Right lobe of liver (tissue), 6 donors: ENCODE measurements around the gene SH3GL2. TPM values are rescaled to one million over a fixed set of nuclear protein-coding genes. Genes with fewer than 3 reads are reported as not detected.

Experiments
- ATAC-seq, 4 donors: fragments of 200-7000 bp; cut with Tn5 transposase; one replicate each; pipeline ENCODE4 v1.9.1; 2020; ENCODE audit warnings: mild to moderate bottlenecking in 4 of 4, moderate library complexity in 4 of 4
- DNase-seq, 3 donors: peaks; one replicate each; pipeline ENCODE4 v3.0.0-alpha.2; 2020
- H3K27ac ChIP-seq, 3 donors: fragments of 200-600 bp; one replicate each; pipeline ENCODE4 v1.8.0; 2022
- H3K27me3 ChIP-seq, 2 donors: fragments of 200-600 bp; one replicate each; pipeline ENCODE4 v1.8.0; 2022
- H3K36me3 ChIP-seq, 4 donors: fragments of 200-600 bp; sonication (generic) in 1 of 4; one replicate each; pipeline versions ENCODE4 v1.5.1 to v1.8.0; 2017 to 2022; ENCODE audit warnings: control low read depth in 1 of 4
- H3K4me1 ChIP-seq, 4 donors: fragments of 200-600 bp; sonication (generic) in 1 of 4; one replicate each; pipeline versions ENCODE4 v1.5.1 to v1.8.0; 2017 to 2022; ENCODE audit warnings: control low read depth in 1 of 4
- H3K4me3 ChIP-seq, 3 donors: fragments of 200-600 bp; one replicate each; pipeline ENCODE4 v1.8.0; 2022
- H3K9me3 ChIP-seq, 4 donors: fragments of 200-600 bp; sonication (generic) in 1 of 4; one replicate each; pipeline versions ENCODE4 v1.5.1 to v1.8.0; 2017 to 2022; ENCODE audit warnings: control low read depth in 1 of 4
- POLR2A ChIP-seq: fragments of 450-650 bp; IDR thresholded peaks from one replicate; pipeline ENCODE4 v1.6.1; 2017; ENCODE audit warnings: antibody characterized with exemption, mild to moderate bottlenecking
- WGBS: methylation state at CpG from one replicate; pipeline ENCODE4 v1.1.6; 2018; ENCODE audit warnings: low coverage, low lambda C conversion rate; ENCODE audit not compliant: insufficient coverage; ENCODE audit errors: missing lambda C conversion rate; 5-methylcytosine and 5-hydroxymethylcytosine counted together
- intact Hi-C, 2 donors: fragments of 100-400 bp; cut with DNase I; formaldehyde crosslinking; loops; one replicate each; pipeline versions ENCODE4 v1.11.2 to v1.14.1; 2022
- total RNA-seq, 6 experiments: library from RNA; depleted of rRNA in 2 of 6; stranded (reverse); fragments of >200 nt in 2 of 6; fragmentation: NEBNext Ultra II Directional in 3 of 6; extraction: Animal tissue kit (Norgen Biotek cat#: 25700) in 3 of 6; gene quantifications; one replicate each; pipeline versions ENCODE4 v1.1.0 to v1.2.4, GENCODE V29; 2016 to 2023
- TF ChIP-seq, protein P1 (sequence below), 4 donors: fragments of 200-600 bp in 3 of 4; fragments of 450-650 bp in 1 of 4; IDR thresholded peaks; one replicate each; pipeline versions ENCODE4 v1.5.1 to v1.8.0; 2016 to 2022; ENCODE audit warnings: antibody characterized with exemption in 4 of 4, mild to moderate bottlenecking in 2 of 4
- donor health status: DM: no; HTN: yes; CAD: no.
- donor health status: DM: no; HTN: no; CAD: no.
- donor health status: DM: no; HTN: no; CAD: no.
- donor health status: DM: no; HTN: yes; CAD: no.
- donor health status: DM: no; HTN: yes; CAD: no.

The SH3GL2 gene
- total RNA-seq, 6 experiments from 2014 or later: 0.07 to 0.09 TPM; not detected in 4

DNA sequence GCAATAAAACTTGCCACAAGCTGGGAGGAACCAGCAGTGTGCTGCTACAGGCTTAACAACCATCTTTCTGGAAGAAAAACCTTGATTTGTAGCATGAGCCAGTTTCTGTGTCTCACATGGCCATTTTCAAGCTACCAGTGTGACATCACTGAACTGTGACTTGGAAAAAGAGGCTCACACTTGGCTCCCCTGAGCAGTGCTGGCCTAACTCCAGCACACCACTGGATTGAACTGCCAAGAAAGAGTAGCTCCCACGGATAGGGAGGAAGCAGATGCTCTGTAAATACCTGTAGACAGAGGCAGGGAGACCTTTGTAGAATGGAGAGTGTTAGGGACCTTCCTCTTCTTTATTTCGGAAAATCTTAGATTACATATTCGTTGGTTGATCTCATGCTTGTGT lies 197.9 kb downstream of the SH3GL2 start:
- ATAC-seq (no peak), DNase-seq (no peak)
- no peak overlapping the region for H3K4me3 ChIP-seq
- no peaks in the 10 kb centered on the region for H3K9me3 ChIP-seq
- intact Hi-C loops: no loop called here
- no peaks in the 10 kb centered on the region for H3K4me1 ChIP-seq
- no peaks in the 10 kb centered on the region for H3K36me3 ChIP-seq
- TF ChIP-seq POLR2A: no peak
- TF ChIP-seq, protein P1, sequence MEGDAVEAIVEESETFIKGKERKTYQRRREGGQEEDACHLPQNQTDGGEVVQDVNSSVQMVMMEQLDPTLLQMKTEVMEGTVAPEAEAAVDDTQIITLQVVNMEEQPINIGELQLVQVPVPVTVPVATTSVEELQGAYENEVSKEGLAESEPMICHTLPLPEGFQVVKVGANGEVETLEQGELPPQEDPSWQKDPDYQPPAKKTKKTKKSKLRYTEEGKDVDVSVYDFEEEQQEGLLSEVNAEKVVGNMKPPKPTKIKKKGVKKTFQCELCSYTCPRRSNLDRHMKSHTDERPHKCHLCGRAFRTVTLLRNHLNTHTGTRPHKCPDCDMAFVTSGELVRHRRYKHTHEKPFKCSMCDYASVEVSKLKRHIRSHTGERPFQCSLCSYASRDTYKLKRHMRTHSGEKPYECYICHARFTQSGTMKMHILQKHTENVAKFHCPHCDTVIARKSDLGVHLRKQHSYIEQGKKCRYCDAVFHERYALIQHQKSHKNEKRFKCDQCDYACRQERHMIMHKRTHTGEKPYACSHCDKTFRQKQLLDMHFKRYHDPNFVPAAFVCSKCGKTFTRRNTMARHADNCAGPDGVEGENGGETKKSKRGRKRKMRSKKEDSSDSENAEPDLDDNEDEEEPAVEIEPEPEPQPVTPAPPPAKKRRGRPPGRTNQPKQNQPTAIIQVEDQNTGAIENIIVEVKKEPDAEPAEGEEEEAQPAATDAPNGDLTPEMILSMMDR (IDR thresholded peaks at IDR 0.05): no peak
- H3K27me3 ChIP-seq: no peaks in the 10 kb centered on the region
- H3K27ac ChIP-seq: no peak overlapping the region
- WGBS: 22% methylated on average over 3 of the region's 3 CpGs

GRCh38 chr9:17777465-17777864 lies 198.6 kb downstream of the SH3GL2 start:
- H3K9me3 ChIP-seq: no peaks in the 10 kb centered on the region
- DNase-seq (no peak), ATAC-seq (no peak)
- H3K27me3 ChIP-seq: no peaks in the 10 kb centered on the region
- no peak overlapping the region for H3K27ac ChIP-seq
- intact Hi-C loops: no loop called here
- H3K36me3 ChIP-seq: no peaks in the 10 kb centered on the region
- WGBS: 73% methylated on average over 3 of the region's 3 CpGs
- no peak for TF ChIP-seq POLR2A
- TF ChIP-seq, protein P1 (IDR thresholded peaks at IDR 0.05): no peak
- no peak overlapping the region for H3K4me3 ChIP-seq
- H3K4me1 ChIP-seq: no peaks in the 10 kb centered on the region

- intact Hi-C loops: no loop called here
- DNase-seq: no peak
- no peak for ATAC-seq
- 84% methylated on average over 6 of the region's 6 CpGs for WGBS
- H3K27ac ChIP-seq: no peak overlapping the region
- H3K4me1 ChIP-seq: no peaks in the 10 kb centered on the region
- peaks cover 0 to 5% of the 10 kb centered on the region in 2 donors for H3K27me3 ChIP-seq
- no peaks in the 10 kb centered on the region for H3K36me3 ChIP-seq
- no peak overlapping the region for H3K4me3 ChIP-seq
- H3K9me3 ChIP-seq: no peaks in the 10 kb centered on the region
- TF ChIP-seq, protein P1 (IDR thresholded peaks at IDR 0.05): no peak
- no peak for TF ChIP-seq POLR2A
Measured at GRCh38 chr9:17782430-17783149, 203.7 kb downstream of the SH3GL2 start.

DNA sequence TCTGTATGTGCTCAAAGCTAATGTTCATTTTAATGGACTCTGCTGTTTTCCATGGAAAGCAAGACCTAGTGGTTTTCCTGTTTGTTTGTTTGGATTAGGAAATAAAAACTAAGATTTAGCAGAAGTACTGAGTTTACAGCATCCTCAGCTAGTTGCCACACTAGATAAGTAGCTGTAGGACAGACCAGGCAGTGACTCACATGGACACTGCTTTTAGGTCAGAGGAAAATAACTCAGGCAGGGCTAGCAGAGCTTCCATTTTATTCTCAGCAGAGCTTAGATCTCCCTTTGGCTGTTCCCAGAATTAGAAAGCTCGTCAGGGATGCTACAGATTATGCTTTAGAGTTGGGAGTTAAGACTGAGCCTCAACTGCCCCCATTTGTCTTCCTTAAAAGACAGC lies 204.4 kb downstream of the SH3GL2 start:
- Histone ChIP-seq H3K27me3 (peaks cover 0 to 5% of the 10 kb centered on the region in 2 donors), H3K4me1 (no peaks in the 10 kb centered on the region), H3K27ac (no peak overlapping the region), H3K4me3 (no peak overlapping the region), H3K36me3 (no peaks in the 10 kb centered on the region), H3K9me3 (no peaks in the 10 kb centered on the region)
- WGBS: 55% methylated on average over 1 of the region's 1 CpG
- no peak for DNase-seq
- no peak for ATAC-seq
- intact Hi-C loops: no loop called here
- TF ChIP-seq, protein P1 (IDR thresholded peaks at IDR 0.05): no peak
- TF ChIP-seq POLR2A: no peak
